HFFc6 (cell line): ENCODE results near the gene SAGE1. TPM values are rescaled to one million over a fixed set of nuclear protein-coding genes. Genes with fewer than 3 reads are reported as not detected.
"Not testable (repeated sequence)": the region's sequence is repeated elsewhere in the genome, so short reads cannot be mapped to it uniquely, and the experiment has no call there.

Source experiments
- DNase-seq: peaks from one replicate; pipeline ENCODE4 v3.0.0-alpha.2; 2018
- H3K27ac Mint-ChIP-seq: 2 replicates; pipeline ENCODE4 v1.8.0; 2020; ENCODE audit warnings: mild to moderate bottlenecking, mixed read lengths
- H3K27me3 Mint-ChIP-seq: 2 replicates; pipeline ENCODE4 v1.8.0; 2021; ENCODE audit warnings: mild to moderate bottlenecking, moderate library complexity, mixed read lengths; ENCODE audit not compliant: insufficient read depth
- H3K36me3 Mint-ChIP-seq: 2 replicates; pipeline ENCODE4 v1.8.0; 2021; ENCODE audit warnings: low read depth, mixed read lengths
- H3K4me1 Mint-ChIP-seq: 2 replicates; pipeline ENCODE4 v1.8.0; 2020; ENCODE audit warnings: low read depth, mixed read lengths
- H3K4me3 Mint-ChIP-seq: 2 replicates; pipeline ENCODE4 v1.8.0; 2020; ENCODE audit warnings: mild to moderate bottlenecking, moderate library complexity, mixed read lengths
- H3K9me3 Mint-ChIP-seq: 2 replicates; pipeline ENCODE4 v1.8.0; 2020; ENCODE audit warnings: mild to moderate bottlenecking, mixed read lengths
- long read RNA-seq: library from polyadenylated mRNA; unstranded; transcript quantifications from one replicate; pipeline ENCODE4 v2.0.0, GENCODE V29; 2019
- total RNA-seq, 6 experiments: library from RNA; stranded (reverse); fragmentation: NEBNext Ultra II Directional; extraction: Animal tissue kit (Norgen Biotek cat#: 25700); gene quantifications; 2 replicates in 1 of 6; 3 replicates in 5 of 6; pipeline ENCODE4 v1.2.3, GENCODE V29; 2021
- TF ChIP-seq, protein P1 (sequence below): fragments of 200-600 bp; sonication (generic); IDR thresholded peaks from 2 replicates; pipeline ENCODE4 v1.5.0; 2021; ENCODE audit warnings: antibody characterized with exemption, mild to moderate bottlenecking

SAGE1 gene, protein sequence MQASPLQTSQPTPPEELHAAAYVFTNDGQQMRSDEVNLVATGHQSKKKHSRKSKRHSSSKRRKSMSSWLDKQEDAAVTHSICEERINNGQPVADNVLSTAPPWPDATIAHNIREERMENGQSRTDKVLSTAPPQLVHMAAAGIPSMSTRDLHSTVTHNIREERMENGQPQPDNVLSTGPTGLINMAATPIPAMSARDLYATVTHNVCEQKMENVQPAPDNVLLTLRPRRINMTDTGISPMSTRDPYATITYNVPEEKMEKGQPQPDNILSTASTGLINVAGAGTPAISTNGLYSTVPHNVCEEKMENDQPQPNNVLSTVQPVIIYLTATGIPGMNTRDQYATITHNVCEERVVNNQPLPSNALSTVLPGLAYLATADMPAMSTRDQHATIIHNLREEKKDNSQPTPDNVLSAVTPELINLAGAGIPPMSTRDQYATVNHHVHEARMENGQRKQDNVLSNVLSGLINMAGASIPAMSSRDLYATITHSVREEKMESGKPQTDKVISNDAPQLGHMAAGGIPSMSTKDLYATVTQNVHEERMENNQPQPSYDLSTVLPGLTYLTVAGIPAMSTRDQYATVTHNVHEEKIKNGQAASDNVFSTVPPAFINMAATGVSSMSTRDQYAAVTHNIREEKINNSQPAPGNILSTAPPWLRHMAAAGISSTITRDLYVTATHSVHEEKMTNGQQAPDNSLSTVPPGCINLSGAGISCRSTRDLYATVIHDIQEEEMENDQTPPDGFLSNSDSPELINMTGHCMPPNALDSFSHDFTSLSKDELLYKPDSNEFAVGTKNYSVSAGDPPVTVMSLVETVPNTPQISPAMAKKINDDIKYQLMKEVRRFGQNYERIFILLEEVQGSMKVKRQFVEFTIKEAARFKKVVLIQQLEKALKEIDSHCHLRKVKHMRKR
- not detected for total RNA-seq
- long read RNA-seq, result 0 reads

DNA sequence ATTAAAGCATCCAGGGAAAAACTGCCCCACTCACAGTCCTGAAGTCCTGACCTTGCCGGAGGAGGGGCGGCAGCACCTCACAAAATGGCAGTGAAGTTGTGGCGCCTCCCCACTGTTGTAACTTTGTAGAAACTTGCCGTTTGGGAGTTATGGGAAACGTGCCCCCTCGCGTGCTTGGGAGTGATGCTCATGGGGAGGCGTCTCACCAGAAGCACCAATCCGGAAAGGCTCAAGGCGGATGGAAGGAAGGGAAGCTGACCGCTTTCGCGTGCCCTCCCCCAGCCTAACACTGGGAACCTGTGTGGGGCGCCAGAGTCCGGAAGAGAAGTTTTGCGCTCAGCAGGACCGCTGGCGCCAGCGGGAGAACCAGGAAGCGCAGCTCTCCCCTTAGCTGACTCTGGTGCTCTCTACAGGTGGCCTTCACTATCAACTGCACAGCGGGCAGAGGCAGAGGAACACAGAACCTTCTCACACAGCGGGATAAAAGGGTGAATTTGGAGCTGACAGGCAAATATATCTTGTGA is at the start of gene SAGE1, which contains the start of gene CT45A10:
TSS of gene SAGE1 (plus strand) at position 423 of the 524 bp plus-strand sequence. CDS start 2,527 bp downstream, outside the sequence.
TSS of gene CT45A10 (minus strand) at position 151 of the 524 bp plus-strand sequence. CDS start 8,100 bp downstream, outside the sequence.
- Mint-ChIP-seq H3K9me3 (no peaks in the 10 kb centered on the region), H3K27ac (no peak within 1 kb of the TSS), H3K36me3 (no peaks in the 10 kb centered on the region), H3K4me3 (no peak within 1 kb of the TSS), H3K4me1 (no peaks in the 10 kb centered on the region), H3K27me3 (peaks cover 3% of the 10 kb centered on the region)
- TF ChIP-seq, protein P1, sequence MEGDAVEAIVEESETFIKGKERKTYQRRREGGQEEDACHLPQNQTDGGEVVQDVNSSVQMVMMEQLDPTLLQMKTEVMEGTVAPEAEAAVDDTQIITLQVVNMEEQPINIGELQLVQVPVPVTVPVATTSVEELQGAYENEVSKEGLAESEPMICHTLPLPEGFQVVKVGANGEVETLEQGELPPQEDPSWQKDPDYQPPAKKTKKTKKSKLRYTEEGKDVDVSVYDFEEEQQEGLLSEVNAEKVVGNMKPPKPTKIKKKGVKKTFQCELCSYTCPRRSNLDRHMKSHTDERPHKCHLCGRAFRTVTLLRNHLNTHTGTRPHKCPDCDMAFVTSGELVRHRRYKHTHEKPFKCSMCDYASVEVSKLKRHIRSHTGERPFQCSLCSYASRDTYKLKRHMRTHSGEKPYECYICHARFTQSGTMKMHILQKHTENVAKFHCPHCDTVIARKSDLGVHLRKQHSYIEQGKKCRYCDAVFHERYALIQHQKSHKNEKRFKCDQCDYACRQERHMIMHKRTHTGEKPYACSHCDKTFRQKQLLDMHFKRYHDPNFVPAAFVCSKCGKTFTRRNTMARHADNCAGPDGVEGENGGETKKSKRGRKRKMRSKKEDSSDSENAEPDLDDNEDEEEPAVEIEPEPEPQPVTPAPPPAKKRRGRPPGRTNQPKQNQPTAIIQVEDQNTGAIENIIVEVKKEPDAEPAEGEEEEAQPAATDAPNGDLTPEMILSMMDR, result no peak
- no peak for DNase-seq

DNA sequence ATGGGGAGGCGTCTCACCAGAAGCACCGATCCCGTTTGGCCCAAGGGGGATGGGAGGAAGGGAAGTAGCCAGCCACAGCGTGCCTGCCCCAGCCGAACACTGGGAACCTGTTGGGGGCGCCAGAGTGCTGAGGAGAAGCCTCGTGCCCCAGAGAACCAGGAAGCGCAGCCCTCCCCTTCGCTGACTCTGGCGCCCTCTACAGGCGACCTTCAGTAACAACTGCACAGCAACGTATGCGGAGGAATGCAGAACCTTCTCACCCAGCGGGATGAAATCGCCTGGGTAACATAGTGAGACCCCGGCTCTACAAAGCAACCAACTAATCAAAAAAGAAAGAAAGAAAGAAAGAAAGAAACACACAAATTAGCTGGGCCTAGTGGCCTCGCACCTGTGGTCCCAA is 39.1 kb upstream of the SAGE1 start, which contains the start of gene CT45A8:
TSS of gene CT45A8 (minus strand) at position 101 of the 400 bp plus-strand sequence. CDS start 3,755 bp downstream, outside the sequence.
- H3K9me3 Mint-ChIP-seq, H3K27me3 Mint-ChIP-seq, DNase-seq, H3K27ac Mint-ChIP-seq, H3K4me1 Mint-ChIP-seq, H3K4me3 Mint-ChIP-seq, H3K36me3 Mint-ChIP-seq: not testable (repeated sequence)

DNA sequence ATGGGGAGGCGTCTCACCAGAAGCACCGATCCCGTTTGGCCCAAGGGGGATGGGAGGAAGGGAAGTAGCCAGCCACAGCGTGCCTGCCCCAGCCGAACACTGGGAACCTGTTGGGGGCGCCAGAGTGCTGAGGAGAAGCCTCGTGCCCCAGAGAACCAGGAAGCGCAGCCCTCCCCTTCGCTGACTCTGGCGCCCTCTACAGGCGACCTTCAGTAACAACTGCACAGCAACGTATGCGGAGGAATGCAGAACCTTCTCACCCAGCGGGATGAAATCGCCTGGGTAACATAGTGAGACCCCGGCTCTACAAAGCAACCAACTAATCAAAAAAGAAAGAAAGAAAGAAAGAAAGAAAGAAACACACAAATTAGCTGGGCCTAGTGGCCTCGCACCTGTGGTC is 21.8 kb upstream of the SAGE1 start, which contains the start of gene CT45A9:
TSS of gene CT45A9 (minus strand) at position 101 of the 400 bp plus-strand sequence. CDS start 3,751 bp downstream, outside the sequence.
- H3K27ac Mint-ChIP-seq, H3K27me3 Mint-ChIP-seq, H3K9me3 Mint-ChIP-seq, DNase-seq, H3K4me3 Mint-ChIP-seq, H3K4me1 Mint-ChIP-seq, H3K36me3 Mint-ChIP-seq: not testable (repeated sequence)

DNA sequence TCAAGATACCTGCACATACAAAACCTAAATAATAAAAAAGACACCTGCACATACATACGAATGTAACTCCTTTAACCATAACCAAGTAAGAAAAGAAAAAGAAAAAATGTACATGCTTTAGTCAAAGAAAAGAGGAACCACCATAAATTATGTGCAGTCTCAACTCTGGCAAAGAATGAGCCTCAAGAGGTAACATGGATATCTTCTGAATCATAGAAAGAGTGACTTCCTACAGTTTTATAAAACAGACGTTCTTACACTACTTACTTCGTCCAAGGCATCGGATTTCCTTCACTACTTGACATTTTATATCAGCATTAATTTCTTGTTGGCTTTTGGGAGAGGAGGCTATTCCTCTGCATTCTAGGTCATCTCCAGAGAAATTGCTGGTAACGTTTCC is 10.8 kb upstream of the SAGE1 start:
- not testable (repeated sequence) for H3K9me3 Mint-ChIP-seq, H3K27ac Mint-ChIP-seq, H3K4me3 Mint-ChIP-seq, H3K4me1 Mint-ChIP-seq, H3K27me3 Mint-ChIP-seq, H3K36me3 Mint-ChIP-seq, DNase-seq

DNA sequence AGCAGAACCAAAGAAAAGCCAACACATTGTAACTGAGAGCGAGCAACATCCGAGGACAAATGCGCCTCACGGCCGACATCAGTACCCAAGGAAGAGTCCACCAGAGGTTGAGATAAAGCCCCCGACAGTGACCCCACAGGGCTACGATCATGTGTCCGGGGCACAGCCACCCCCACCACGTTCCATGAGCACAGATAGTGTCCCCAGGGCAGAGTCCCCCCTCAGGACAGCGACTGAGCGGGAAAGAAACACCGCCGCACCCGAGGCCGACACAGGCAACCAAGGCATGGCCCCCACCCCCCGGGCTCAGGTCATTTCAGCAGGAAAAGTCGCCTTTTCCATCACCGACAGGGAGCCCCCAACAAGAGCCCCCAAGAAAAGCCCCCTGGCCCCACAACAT is 5.3 kb upstream of the SAGE1 start:
- not testable (repeated sequence) for H3K27ac Mint-ChIP-seq, H3K27me3 Mint-ChIP-seq, DNase-seq, H3K36me3 Mint-ChIP-seq, H3K4me1 Mint-ChIP-seq, H3K9me3 Mint-ChIP-seq, H3K4me3 Mint-ChIP-seq

DNA sequence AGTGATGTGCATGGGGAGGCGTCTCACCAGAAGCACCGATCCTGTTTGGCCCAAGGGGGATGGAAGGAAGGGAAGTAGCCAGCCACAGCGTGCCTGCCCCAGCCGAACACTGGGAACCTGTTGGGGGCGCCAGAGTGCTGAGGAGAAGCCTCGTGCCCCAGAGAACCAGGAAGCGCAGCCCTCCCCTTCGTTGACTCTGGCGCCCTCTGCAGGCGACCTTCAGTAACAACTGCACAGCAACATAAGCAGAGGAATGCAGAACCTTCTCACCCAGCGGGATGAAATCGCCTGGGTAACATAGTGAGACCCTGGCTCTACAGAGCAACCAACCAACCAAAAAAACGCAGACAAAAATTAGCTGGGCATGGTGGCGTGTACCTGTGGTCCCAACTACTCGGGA is 4.5 kb upstream of the SAGE1 start:
- not testable (repeated sequence) for H3K27me3 Mint-ChIP-seq, DNase-seq, H3K4me1 Mint-ChIP-seq, H3K36me3 Mint-ChIP-seq, H3K9me3 Mint-ChIP-seq, H3K27ac Mint-ChIP-seq, H3K4me3 Mint-ChIP-seq
- TF ChIP-seq, protein P1, result peak; percentile 14; the same call in 1 of the 2 replicates

DNA sequence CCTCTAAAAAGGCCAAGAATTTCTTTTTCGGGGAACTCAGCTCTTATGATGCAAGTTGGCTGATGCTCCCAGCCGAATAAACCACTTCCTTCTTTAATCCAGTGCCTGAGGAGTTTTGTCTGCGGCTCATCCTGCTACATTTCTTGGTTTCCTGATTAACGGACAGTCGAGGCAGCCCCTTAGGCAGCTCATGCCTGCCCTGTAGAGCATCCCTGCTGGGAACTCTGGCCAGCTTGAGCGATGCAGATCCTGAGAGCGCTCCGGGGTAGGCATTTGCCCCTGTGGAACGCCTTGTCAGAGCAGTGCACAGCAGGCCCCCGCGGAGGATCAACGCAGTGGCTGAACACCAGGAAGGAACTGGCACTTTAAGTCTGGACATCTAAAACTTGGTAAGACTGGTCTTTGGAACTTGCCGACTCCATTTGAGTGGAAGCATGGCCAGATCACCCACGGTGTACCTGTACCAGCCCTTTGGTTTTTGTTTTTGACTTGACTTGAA is 3.4 kb upstream of the SAGE1 start:
- no peak overlapping the region for H3K4me3 Mint-ChIP-seq
- TF ChIP-seq, protein P1, result no peak
- peaks cover 2% of the 10 kb centered on the region; the same call in 1 of the 2 replicates for H3K27me3 Mint-ChIP-seq
- no peaks in the 10 kb centered on the region for H3K9me3 Mint-ChIP-seq
- DNase-seq, result no peak
- H3K4me1 Mint-ChIP-seq, result no peaks in the 10 kb centered on the region
- H3K36me3 Mint-ChIP-seq, result no peaks in the 10 kb centered on the region
- no peak overlapping the region for H3K27ac Mint-ChIP-seq
